ENCODE results near the gene GALP.
"Not testable (repeated sequence)": the region's sequence is repeated elsewhere in the genome, so short reads cannot be mapped to it uniquely, and the experiment has no call there.

DNA sequence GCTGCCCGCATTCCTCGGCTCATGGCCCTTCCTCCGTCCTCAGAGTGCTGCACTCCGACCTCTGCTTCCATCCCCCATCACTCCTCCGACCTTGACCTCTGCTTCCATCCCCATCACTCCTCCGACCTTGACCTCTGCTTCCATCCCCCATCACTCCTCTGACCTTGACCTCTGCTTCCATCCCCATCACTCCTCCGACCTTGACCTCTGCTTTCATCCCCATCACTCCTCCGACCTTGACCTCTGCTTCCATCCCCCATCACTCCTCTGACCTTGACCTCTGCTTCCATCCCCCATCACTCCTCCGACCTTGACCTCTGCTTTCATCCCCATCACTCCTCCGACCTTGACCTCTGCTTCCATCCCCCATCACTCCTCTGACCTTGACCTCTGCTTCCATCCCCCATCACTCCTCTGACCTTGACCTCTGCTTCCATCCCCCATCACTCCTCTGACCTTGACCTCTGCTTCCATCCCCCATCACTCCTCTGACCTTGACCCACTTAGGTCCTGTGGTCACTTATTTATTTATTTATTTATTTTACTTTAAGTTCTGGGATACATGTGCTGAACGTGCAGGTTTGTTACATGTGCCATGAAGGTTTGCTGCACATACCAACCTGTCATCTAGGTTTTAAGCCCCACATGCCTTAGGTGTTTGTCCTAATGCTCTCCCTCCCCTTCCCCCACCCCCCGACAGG, 26.7 kb upstream of the GALP start:
- TF ChIP-seq, protein P1, sequence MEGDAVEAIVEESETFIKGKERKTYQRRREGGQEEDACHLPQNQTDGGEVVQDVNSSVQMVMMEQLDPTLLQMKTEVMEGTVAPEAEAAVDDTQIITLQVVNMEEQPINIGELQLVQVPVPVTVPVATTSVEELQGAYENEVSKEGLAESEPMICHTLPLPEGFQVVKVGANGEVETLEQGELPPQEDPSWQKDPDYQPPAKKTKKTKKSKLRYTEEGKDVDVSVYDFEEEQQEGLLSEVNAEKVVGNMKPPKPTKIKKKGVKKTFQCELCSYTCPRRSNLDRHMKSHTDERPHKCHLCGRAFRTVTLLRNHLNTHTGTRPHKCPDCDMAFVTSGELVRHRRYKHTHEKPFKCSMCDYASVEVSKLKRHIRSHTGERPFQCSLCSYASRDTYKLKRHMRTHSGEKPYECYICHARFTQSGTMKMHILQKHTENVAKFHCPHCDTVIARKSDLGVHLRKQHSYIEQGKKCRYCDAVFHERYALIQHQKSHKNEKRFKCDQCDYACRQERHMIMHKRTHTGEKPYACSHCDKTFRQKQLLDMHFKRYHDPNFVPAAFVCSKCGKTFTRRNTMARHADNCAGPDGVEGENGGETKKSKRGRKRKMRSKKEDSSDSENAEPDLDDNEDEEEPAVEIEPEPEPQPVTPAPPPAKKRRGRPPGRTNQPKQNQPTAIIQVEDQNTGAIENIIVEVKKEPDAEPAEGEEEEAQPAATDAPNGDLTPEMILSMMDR (IDR thresholded peaks at IDR 0.05), result not testable (repeated sequence)
- TF ChIP-seq POLR2A (IDR thresholded peaks at IDR 0.05), result not testable (repeated sequence)

All from right lobe of liver (tissue), 4 donors.